Bronchial epithelial cell (primary cell): ENCODE results near the gene PDE11A. TPM values are rescaled to one million over a fixed set of nuclear protein-coding genes. Genes with fewer than 3 reads are reported as not detected.
A peak's percentile ranks its signal among the peaks of the same experiment; 100 is the strongest.

Experiments
- DNase-seq: peaks from one replicate; pipeline ENCODE4 v3.0.0-alpha.2; 2010; ENCODE audit warnings: low read depth
- FAIRE-seq: peaks from 2 replicates; lab custom pipeline; 2011; peaks lifted over from hg19 to GRCh38; lab: Jason Lieb, UNC
- H3K27me3 ChIP-seq: 2 replicates; pipeline ENCODE4 v1.5.1; 2011; ENCODE audit warnings: low read length; ENCODE audit not compliant: control insufficient read depth, insufficient read depth
- H3K36me3 ChIP-seq: 2 replicates; pipeline ENCODE4 v1.5.1; 2011; ENCODE audit warnings: low read length; ENCODE audit not compliant: control insufficient read depth, insufficient read depth
- H3K4me3 ChIP-seq: 2 replicates; pipeline ENCODE4 v1.5.1; 2011; ENCODE audit warnings: mild to moderate bottlenecking, low read depth, low read length, control low read depth
- CTCF ChIP-seq: IDR thresholded peaks from 2 replicates; pipeline ENCODE4 v1.5.1; 2011; ENCODE audit warnings: mild to moderate bottlenecking, moderate library complexity, low read length, control low read depth, inconsistent platforms; ENCODE audit not compliant: insufficient read depth, severe bottlenecking
- total RNA-seq: library from RNA; depleted of rRNA; stranded (reverse); fragments of >200 nt; gene quantifications from 2 replicates; pipeline ENCODE4 v1.2.1, GENCODE V29; 2014

Gene PDE11A
- total RNA-seq, 1 donor from 2014 or later = not detected

DNA sequence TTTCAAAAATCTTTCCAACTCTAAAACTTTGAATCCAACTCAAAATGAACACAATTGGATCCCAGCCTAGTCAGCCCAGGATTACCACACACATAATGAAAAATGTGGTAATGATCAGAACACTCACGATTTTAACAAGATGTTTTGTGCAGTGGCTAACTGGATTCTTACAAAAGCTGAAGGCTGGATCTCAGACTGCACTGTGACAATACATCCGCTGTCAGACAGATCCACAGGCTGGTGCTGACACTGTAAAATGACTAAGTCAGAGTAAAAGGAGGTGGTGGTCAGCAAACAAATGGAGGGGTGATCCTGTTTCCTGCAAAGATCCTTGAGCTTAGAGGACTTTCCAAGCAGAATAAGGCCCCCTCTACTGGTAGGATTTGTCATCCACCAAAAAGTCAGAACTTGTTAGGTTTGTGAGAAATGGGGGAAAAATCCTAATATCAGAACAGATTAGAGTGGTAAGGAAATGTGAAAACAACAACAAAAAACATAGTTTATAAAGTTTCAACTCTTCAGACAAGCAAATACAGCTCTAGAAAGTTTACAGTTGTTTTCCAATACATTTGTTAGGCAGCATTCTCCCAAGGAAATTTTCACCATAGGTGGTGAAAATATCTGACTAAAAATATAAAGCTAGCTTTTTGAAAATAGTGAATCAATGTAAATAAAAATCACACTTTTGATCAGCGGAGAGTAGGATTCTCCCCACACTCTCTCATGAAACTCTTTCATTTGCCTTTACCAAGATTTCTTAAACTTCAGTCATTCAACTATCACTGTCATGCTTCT is 468.1 kb downstream of the PDE11A start:
- DNase-seq (peak; percentile 50), FAIRE-seq (no peak)
- no peaks in the 10 kb centered on the region for H3K36me3 ChIP-seq
- H3K4me3 ChIP-seq = no peak overlapping the region
- no peaks in the 10 kb centered on the region for H3K27me3 ChIP-seq
- TF ChIP-seq CTCF = peak; percentile 71

DNA sequence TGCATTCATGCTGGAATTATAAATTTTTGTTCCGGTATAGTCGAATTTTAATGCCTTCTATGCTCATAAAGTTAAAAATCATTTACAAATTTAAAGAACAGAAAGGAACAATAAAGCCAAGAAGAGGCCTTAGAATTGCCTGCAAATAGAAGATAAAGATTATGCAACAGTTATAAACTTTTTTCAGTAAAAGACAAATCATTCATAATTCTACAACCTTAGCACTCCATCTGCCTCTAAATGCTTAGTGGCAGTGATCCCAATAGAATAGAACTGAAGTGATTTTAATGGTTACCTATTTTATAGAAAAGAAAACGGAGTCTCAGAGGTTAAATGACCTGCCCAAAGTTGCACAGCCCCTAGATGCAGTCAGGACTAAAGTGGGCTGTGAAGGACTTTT is 468.8 kb downstream of the PDE11A start:
- FAIRE-seq = no peak
- Histone ChIP-seq H3K36me3 (no peaks in the 10 kb centered on the region), H3K27me3 (no peaks in the 10 kb centered on the region), H3K4me3 (no peak overlapping the region)
- no peak for DNase-seq
- TF ChIP-seq CTCF = no peak

GRCh38 chr2:177603181-177603580 is 469.4 kb downstream of the PDE11A start:
- H3K27me3 ChIP-seq = no peaks in the 10 kb centered on the region
- no peak for TF ChIP-seq CTCF
- FAIRE-seq (no peak), DNase-seq (no peak)
- no peak overlapping the region for H3K4me3 ChIP-seq
- H3K36me3 ChIP-seq = no peaks in the 10 kb centered on the region

- peak; percentile 76 for FAIRE-seq
- Histone ChIP-seq H3K4me3 (no peak overlapping the region), H3K27me3 (no peaks in the 10 kb centered on the region), H3K36me3 (no peaks in the 10 kb centered on the region)
- DNase-seq = no peak
- TF ChIP-seq CTCF = no peak
These were observed 469.9 kb downstream of the PDE11A start for GRCh38 chr2:177602611-177603164.

DNA sequence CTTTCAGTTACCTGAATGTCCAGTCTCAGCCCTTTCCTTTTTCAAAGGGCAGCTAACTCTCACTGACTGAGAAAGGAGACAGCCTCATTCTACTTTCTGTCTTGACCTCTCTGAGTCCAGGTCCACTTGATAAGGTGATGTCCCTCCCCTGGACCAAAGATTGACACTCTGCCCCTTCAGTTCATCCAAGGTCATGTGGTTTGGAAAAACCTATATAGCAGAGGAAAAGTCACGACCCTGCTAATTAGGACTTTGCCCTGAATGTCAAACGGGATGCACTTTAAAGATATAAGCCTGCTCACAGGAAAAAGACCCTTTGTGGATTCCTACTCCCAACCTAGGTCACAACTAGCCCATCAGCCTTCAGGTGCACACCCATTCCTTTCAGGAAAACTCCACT is 471.7 kb downstream of the PDE11A start:
- DNase-seq (no peak), FAIRE-seq (no peak)
- H3K4me3 ChIP-seq = no peak overlapping the region
- no peaks in the 10 kb centered on the region for H3K27me3 ChIP-seq
- no peaks in the 10 kb centered on the region for H3K36me3 ChIP-seq
- no peak for TF ChIP-seq CTCF
